HG02678 (cell line): ENCODE results near the gene PIK3C2G.

ENCODE experiments used
- ATAC-seq: cut with Tn5 transposase; IDR thresholded peaks from one replicate; pipeline ENCODE4 v1.9.1; 2021; ENCODE audit warnings: mild to moderate bottlenecking, moderate library complexity; ENCODE audit not compliant: unreplicated experiment

Gene PIK3C2G

DNA sequence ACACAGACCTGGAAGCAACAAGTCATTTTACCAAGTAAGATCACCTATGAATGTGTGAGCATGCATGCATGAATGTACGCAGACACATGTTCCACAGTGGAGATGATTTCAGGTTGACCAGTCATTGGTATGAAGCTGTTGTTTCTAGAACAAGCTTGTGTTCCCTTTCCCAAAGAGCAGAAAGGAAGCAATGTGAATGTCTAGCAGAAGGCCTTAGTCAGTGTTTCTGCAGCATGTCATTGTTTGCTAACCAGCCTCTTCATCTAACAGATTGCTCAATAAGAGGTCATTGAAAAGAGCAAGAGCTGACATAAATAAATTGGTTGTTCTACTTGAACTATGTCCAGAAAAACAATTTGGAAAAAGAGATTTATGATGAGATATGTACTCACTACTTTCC is 285.1 kb downstream of the PIK3C2G start:
- ATAC-seq = no peak

- ATAC-seq = no peak
Observed at GRCh38 chr12:18549598-18549997, 288.3 kb downstream of the PIK3C2G start.

- no peak for ATAC-seq
Observed at GRCh38 chr12:18551106-18551505, 289.8 kb downstream of the PIK3C2G start.

DNA sequence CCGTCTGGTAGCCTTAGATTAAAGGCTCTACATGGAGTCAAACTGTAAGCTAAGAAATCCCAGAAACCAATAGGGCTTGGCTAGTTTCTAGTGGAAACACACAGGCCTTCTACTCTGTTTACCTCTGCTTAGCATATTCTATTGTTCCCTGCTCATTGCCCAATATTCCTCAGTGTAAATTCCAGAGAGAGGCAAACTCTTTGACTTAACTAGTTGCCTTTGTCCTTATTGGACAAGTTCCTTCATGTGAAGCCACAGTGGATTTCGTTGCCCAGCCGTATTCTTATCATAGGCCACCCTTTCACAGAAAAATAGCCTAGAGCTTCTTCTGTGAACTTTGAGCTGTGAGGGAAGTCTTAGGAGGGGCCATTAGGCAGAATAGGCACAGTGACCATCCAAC is 290.4 kb downstream of the PIK3C2G start:
- ATAC-seq = no peak

GRCh38 chr12:18552829-18553228 is 291.5 kb downstream of the PIK3C2G start:
- ATAC-seq = no peak

DNA sequence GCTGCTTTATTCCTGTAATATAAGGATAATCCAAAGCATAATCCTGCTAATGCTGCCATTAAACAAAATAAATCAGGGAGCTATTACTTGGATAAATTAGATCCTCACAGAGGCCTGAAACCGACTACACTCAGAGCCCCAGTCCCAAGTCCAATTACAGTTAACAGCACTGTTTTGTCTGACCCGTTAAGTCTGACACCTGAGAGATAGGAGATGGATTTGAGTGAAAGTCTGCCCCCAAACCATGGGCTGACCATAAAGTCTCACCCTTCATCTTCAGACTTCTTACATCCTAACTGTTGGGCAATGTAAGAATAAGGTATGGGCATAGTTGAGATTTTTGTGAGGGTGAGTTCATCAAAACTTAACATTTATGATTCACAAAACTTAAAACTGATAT is 294.8 kb downstream of the PIK3C2G start:
- no peak for ATAC-seq

GRCh38 chr12:18559242-18559641 is 297.9 kb downstream of the PIK3C2G start:
- ATAC-seq = no peak

GRCh38 chr12:18562531-18562930 is 301.2 kb downstream of the PIK3C2G start:
- no peak for ATAC-seq

DNA sequence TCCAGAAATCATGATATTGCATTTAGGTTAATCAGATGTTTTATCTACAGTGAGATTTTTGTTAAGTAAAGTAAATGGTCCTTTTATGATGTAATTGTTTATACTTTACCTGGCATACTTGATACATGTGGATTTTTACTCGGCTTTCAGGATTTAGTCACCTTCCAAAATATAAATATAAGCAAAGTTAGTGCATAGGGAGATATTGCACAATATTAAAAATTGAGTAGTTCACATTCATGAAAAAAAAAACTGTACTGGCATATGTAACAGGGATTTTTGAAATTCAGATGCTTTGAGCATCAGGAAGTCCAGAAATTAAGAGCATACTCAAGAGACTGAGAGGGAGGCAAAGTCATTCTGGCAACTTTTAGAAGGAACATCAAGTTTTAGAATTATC is 303.0 kb downstream of the PIK3C2G start:
- no peak for ATAC-seq

- ATAC-seq = no peak
Observed at GRCh38 chr12:18567787-18568186, 306.5 kb downstream of the PIK3C2G start.

DNA sequence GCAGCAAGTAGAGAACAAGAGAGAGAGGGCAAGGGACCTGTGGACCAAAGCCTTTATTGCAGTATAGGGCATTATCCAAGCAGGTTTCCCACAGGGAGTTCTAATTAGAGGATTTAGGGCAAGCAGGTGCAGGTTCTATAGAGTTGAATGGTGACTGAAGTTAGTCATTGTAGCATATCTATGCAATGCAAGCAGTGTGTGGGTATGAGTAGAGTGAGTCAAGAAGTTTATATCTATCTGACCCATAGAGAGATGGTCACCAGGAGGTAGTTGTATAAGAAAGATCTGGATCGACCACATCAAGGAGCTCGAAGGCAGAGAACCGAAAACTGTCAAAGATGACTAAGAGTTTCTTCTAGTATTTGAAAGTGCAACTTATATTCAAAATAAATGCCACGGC is 309.2 kb downstream of the PIK3C2G start:
- ATAC-seq = no peak

- no peak for ATAC-seq
Observed at GRCh38 chr12:18576104-18576626, 314.8 kb downstream of the PIK3C2G start.

GRCh38 chr12:18576648-18577047 is 315.3 kb downstream of the PIK3C2G start:
- no peak for ATAC-seq

DNA sequence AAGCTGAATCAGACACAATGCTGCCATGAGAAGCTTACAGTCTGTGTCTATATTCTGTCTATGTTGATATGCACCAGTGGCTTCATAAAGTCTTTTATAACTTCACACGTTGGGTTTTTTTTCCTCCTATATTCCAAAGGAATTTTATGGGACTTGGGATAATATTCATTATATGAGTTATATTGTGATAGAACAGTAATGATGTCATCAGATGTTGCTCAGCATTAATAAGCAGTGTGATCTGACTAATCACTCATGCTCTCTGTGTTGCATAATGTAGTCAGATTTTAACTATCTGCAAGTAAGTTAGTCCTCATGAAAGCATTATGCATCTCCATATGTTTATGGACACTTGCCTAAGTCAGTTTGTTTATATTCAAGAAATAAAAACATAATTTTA is 316.9 kb downstream of the PIK3C2G start:
- no peak for ATAC-seq

DNA sequence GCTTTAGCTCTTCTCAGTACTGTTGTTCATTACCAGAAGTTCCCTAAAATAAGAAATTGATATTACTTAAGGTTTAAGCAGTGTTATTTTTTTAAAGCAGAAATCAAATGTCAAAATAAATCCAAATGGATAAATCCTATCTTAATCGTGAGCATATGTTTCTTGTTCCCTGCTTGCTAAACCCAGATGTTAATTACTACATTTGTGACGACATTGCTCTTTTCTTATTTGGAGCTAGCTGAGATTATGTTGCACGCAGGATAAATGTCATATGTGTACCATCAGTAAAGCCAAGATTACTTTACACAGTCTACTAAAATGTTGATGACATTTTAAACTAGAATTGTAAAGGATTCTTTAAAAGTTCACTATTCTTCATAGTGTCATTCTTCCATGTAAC is 319.0 kb downstream of the PIK3C2G start:
- ATAC-seq = no peak

GRCh38 chr12:18580706-18581105 is 319.4 kb downstream of the PIK3C2G start:
- no peak for ATAC-seq

DNA sequence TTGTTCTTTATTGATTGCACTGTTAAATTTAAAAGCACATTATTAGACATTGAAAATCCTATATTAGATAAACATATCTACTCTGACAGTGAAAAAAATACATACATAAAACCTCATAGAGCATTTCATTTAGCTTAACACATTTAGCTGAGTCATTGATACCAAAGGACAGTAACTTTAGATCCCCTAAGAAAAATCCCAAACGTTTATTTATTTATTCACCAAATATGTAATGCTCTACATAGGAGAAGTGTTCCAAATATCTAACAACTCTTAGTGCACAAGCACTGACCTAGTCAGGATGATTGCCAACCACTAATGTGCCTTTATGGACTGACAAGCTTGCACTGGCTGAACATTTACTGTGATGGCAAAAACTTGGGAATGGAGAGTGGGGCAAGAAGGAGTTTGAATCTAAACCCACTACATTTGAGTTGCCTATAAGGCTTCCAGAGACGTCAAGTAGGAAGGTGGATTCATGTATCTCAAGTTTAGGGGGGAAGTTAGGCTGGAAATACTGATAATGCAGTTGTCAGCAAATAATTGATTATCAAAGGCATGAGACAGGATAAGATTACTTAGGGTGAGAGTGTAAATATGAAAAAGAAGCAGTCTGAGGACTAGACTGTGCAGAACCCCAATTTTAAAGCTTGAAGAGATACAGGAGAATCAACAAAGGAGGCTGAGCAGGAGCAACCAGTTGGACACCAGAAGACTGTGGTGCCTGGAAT is 320.1 kb downstream of the PIK3C2G start:
- ATAC-seq = no peak

DNA sequence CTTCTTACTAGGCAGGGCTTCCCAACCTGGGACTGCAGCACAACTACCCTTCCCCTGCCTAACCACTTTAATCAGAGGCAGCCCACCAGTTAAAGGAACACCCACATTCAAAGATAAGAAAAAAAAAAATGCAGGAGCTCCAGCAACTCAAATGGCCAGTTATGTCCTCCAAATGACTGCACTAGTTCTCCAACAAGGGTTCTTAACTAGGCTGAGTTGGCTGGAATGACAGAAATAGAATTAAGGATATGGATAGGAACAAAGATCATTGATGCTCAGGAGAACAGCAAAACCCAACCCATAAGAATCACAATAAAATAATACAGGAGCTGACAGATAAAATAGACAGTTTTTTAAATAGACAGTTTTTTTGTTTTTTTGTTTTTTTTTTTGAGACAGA is 322.3 kb downstream of the PIK3C2G start:
- ATAC-seq = no peak

DNA sequence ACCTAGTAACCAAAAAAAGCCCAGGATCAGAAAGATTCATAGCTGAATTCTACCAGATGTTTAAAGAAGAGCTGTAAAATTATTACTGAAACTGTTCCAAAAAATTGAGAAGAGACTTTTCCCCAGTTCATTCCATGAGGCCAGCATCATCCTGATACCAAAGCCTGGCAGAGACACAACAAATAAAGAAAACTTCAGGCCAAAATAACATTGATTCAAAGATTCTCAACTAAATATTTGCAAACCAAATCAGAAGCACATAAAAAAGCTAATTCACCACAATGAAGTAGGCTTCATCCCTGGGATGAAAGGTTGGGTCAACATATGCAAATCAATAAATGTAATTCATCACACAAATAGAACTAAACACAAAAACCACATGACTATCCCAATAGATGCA is 325.3 kb downstream of the PIK3C2G start:
- ATAC-seq = no peak

- no peak for ATAC-seq
Observed at GRCh38 chr12:18589316-18589715, 328.0 kb downstream of the PIK3C2G start.

GRCh38 chr12:18591473-18591872 is 330.2 kb downstream of the PIK3C2G start:
- ATAC-seq = no peak

- ATAC-seq = no peak
Observed at GRCh38 chr12:18595412-18595811, 334.1 kb downstream of the PIK3C2G start.

GRCh38 chr12:18601962-18602361 is 340.6 kb downstream of the PIK3C2G start:
- ATAC-seq = no peak
